Muscle layer of duodenum (tissue), 2 donors: ENCODE results near the gene CDK8.

Experiments used
- H3K27ac ChIP-seq: one replicate; pipeline ENCODE4 v1.7.0; 2013; ENCODE audit warnings: mild to moderate bottlenecking, low read length
- H3K27me3 ChIP-seq: one replicate; pipeline ENCODE4 v1.7.0; 2013; ENCODE audit warnings: low read depth, mild to moderate bottlenecking, control low read depth, low read length
- H3K36me3 ChIP-seq, 2 donors: one replicate each; pipeline ENCODE4 v1.7.0; 2013; ENCODE audit warnings: low read length in 2 of 2, control low read depth in 1 of 2, mild to moderate bottlenecking in 1 of 2; ENCODE audit not compliant: insufficient read depth in 2 of 2, control insufficient read depth in 1 of 2
- H3K4me1 ChIP-seq, 2 donors: one replicate each; pipeline ENCODE4 v1.7.0; 2013; ENCODE audit warnings: low read length in 2 of 2, mild to moderate bottlenecking in 2 of 2, control low read depth in 1 of 2, moderate library complexity in 1 of 2; ENCODE audit not compliant: insufficient read depth in 2 of 2, control insufficient read depth in 1 of 2
- H3K4me3 ChIP-seq, 2 donors: one replicate each; pipeline ENCODE4 v1.7.0; 2013; ENCODE audit warnings: low read length in 2 of 2, low read depth in 1 of 2, mild to moderate bottlenecking in 1 of 2
- H3K9me3 ChIP-seq, 2 donors: one replicate each; pipeline ENCODE4 v1.7.0; 2013; ENCODE audit warnings: low read length in 2 of 2, control low read depth in 1 of 2, mild to moderate bottlenecking in 1 of 2; ENCODE audit not compliant: control insufficient read depth in 1 of 2
- donor health status: healthy.

The CDK8 gene

GRCh38 chr13:26420282-26420960 is 166.5 kb downstream of the CDK8 start:
- Histone ChIP-seq H3K27me3 (no peaks in the 10 kb centered on the region), H3K27ac (peak overlapping the region; percentile 10), H3K36me3 (no peaks in the 10 kb centered on the region), H3K9me3 (no peaks in the 10 kb centered on the region), H3K4me3 (no peak overlapping the region), H3K4me1 (peaks cover 7 to 8% of the 10 kb centered on the region in 2 donors)

GRCh38 chr13:26422036-26422435 is 168.1 kb downstream of the CDK8 start:
- no peak overlapping the region for H3K27ac ChIP-seq

GRCh38 chr13:26423629-26424028 is 169.7 kb downstream of the CDK8 start:
- H3K9me3 ChIP-seq, result no peaks in the 10 kb centered on the region
- peak overlapping the region in 1 of 2 donors; percentile 45 for H3K4me3 ChIP-seq
- peak overlapping the region; percentile 88 for H3K27ac ChIP-seq
- no peaks in the 10 kb centered on the region for H3K27me3 ChIP-seq
- H3K36me3 ChIP-seq, result no peaks in the 10 kb centered on the region
- H3K4me1 ChIP-seq, result peaks cover 14 to 17% of the 10 kb centered on the region in 2 donors

More at GRCh38 chr13:26422036-26422435, 168.1 kb downstream of the CDK8 start:
- Histone ChIP-seq H3K27me3 (no peaks in the 10 kb centered on the region), H3K36me3 (no peaks in the 10 kb centered on the region), H3K4me3 (no peak overlapping the region), H3K4me1 (peaks cover 14 to 17% of the 10 kb centered on the region in 2 donors), H3K9me3 (no peaks in the 10 kb centered on the region)

GRCh38 chr13:26424181-26424580 is 170.3 kb downstream of the CDK8 start:
- peaks cover 14 to 17% of the 10 kb centered on the region in 2 donors for H3K4me1 ChIP-seq
- no peaks in the 10 kb centered on the region for H3K36me3 ChIP-seq
- H3K27ac ChIP-seq, result peak overlapping the region; percentile 88
- no peaks in the 10 kb centered on the region for H3K9me3 ChIP-seq
- peak overlapping the region in 1 of 2 donors; percentile 21 for H3K4me3 ChIP-seq
- H3K27me3 ChIP-seq, result no peaks in the 10 kb centered on the region

GRCh38 chr13:26425443-26426358 is 171.8 kb downstream of the CDK8 start:
- H3K27me3 ChIP-seq, result no peaks in the 10 kb centered on the region
- H3K4me3 ChIP-seq, result no peak overlapping the region
- no peaks in the 10 kb centered on the region for H3K9me3 ChIP-seq
- H3K27ac ChIP-seq, result peak overlapping the region; percentile 88
- no peaks in the 10 kb centered on the region for H3K36me3 ChIP-seq
- H3K4me1 ChIP-seq, result peaks cover 14 to 17% of the 10 kb centered on the region in 2 donors

GRCh38 chr13:26433776-26434175 is 179.8 kb downstream of the CDK8 start:
- no peak overlapping the region for H3K4me3 ChIP-seq
- H3K27ac ChIP-seq, result no peak overlapping the region
- no peaks in the 10 kb centered on the region for H3K4me1 ChIP-seq
- no peaks in the 10 kb centered on the region for H3K27me3 ChIP-seq
- H3K36me3 ChIP-seq, result no peaks in the 10 kb centered on the region
- H3K9me3 ChIP-seq, result peaks cover 10 to 25% of the 10 kb centered on the region in 2 donors

GRCh38 chr13:26435171-26435570 is 181.2 kb downstream of the CDK8 start:
- peaks cover 10 to 25% of the 10 kb centered on the region in 2 donors for H3K9me3 ChIP-seq
- H3K27me3 ChIP-seq, result no peaks in the 10 kb centered on the region
- no peaks in the 10 kb centered on the region for H3K4me1 ChIP-seq
- no peak overlapping the region for H3K27ac ChIP-seq
- H3K36me3 ChIP-seq, result no peaks in the 10 kb centered on the region
- no peak overlapping the region for H3K4me3 ChIP-seq

GRCh38 chr13:26435646-26436045 is 181.7 kb downstream of the CDK8 start:
- Histone ChIP-seq H3K27me3 (no peaks in the 10 kb centered on the region), H3K27ac (no peak overlapping the region), H3K4me1 (no peaks in the 10 kb centered on the region), H3K9me3 (peaks cover 10 to 25% of the 10 kb centered on the region in 2 donors), H3K4me3 (no peak overlapping the region), H3K36me3 (no peaks in the 10 kb centered on the region)

- Histone ChIP-seq H3K27ac (no peak overlapping the region), H3K9me3 (peaks cover 10 to 25% of the 10 kb centered on the region in 2 donors), H3K27me3 (no peaks in the 10 kb centered on the region), H3K36me3 (no peaks in the 10 kb centered on the region), H3K4me1 (no peaks in the 10 kb centered on the region), H3K4me3 (no peak overlapping the region)
Measured at GRCh38 chr13:26436914-26437313, 183.0 kb downstream of the CDK8 start.

GRCh38 chr13:26440111-26440510 is 186.2 kb downstream of the CDK8 start:
- no peak overlapping the region for H3K4me3 ChIP-seq
- H3K9me3 ChIP-seq, result peaks cover 10 to 25% of the 10 kb centered on the region in 2 donors
- H3K27ac ChIP-seq, result no peak overlapping the region
- no peaks in the 10 kb centered on the region for H3K36me3 ChIP-seq
- H3K4me1 ChIP-seq, result peaks cover 0 to 9% of the 10 kb centered on the region in 2 donors
- H3K27me3 ChIP-seq, result no peaks in the 10 kb centered on the region

GRCh38 chr13:26441476-26441875 is 187.5 kb downstream of the CDK8 start:
- H3K36me3 ChIP-seq, result no peaks in the 10 kb centered on the region
- no peak overlapping the region for H3K4me3 ChIP-seq
- H3K27ac ChIP-seq, result peak overlapping the region; percentile 17

More at GRCh38 chr13:26441476-26441875, 187.5 kb downstream of the CDK8 start:
- peaks cover 3 to 17% of the 10 kb centered on the region in 2 donors for H3K9me3 ChIP-seq
- peaks cover 0 to 9% of the 10 kb centered on the region in 2 donors for H3K4me1 ChIP-seq
- no peaks in the 10 kb centered on the region for H3K27me3 ChIP-seq
